Ectodermal cell (in vitro differentiated cells): ENCODE data around the gene SEC31B.

Experiments used
- H3K27ac ChIP-seq: 2 replicates; pipeline ENCODE4 v1.7.0; 2013; ENCODE audit warnings: mild to moderate bottlenecking, low read depth, low read length; ENCODE audit not compliant: insufficient read depth, poor library complexity, severe bottlenecking
- H3K27me3 ChIP-seq: 2 replicates; pipeline ENCODE4 v1.7.0; 2013; ENCODE audit warnings: mild to moderate bottlenecking, low read length; ENCODE audit not compliant: insufficient read depth, control insufficient read depth, poor library complexity, severe bottlenecking
- H3K36me3 ChIP-seq: one replicate; pipeline ENCODE4 v1.7.0; 2013; ENCODE audit warnings: low read length; ENCODE audit not compliant: control insufficient read depth, insufficient read depth
- H3K4me1 ChIP-seq: one replicate; pipeline ENCODE4 v1.7.0; 2013; ENCODE audit warnings: low read length; ENCODE audit not compliant: control insufficient read depth, insufficient read depth
- H3K4me3 ChIP-seq: 2 replicates; pipeline ENCODE4 v1.7.0; 2013; ENCODE audit warnings: low read depth, low read length, control low read depth; ENCODE audit not compliant: insufficient read depth
- H3K9me3 ChIP-seq: 2 replicates; pipeline ENCODE4 v1.7.0; 2013; ENCODE audit warnings: mild to moderate bottlenecking, low read length, moderate library complexity; ENCODE audit not compliant: control insufficient read depth
- WGBS, 2 experiments: methylation state at CpG; one replicate each; pipeline ENCODE4 v1.1.7; 2013; ENCODE audit warnings: missing lambda C conversion rate in 2 of 2; 5-methylcytosine and 5-hydroxymethylcytosine counted together

SEC31B gene

DNA sequence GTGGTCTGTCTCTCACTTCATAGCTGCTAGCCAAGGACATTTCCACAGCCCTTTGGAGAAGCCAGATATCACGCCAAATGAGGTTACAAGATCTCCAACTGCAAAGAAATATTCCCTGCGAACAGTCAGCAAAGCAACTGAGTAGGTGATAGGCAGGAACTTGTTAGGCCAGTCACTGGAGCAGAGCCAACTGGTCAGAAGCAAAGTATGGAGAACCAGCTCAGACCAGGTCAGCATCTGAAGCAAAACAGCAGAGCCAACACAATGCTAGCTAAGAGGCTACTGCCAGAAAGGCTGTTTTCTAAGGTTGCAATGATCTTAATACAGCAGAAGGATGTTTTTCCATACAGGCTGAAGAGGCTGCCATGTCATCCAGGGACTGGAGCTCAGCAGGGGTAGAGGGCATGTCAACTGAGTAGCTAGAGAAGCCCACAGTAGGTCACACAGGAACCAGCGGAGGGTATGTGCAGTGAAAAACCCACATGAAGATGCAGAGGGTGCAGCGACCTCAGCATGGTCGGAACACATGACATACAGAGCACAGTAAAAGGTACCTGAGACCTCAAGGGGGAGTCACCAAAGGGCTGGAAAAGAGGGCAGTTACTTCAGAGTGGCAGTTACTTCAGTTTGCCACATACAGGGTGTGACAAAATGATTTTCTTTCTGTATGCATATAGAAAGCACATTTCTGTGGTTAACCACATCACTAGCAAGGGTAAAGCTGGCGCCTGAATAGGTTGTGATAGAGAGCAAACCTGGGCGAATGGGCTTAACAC lies 8.9 kb downstream of the SEC31B start:
- Histone ChIP-seq H3K27ac (no peak overlapping the region), H3K36me3 (no peaks in the 10 kb centered on the region), H3K4me1 (no peaks in the 10 kb centered on the region), H3K27me3 (peaks cover 21% of the 10 kb centered on the region), H3K9me3 (no peaks in the 10 kb centered on the region), H3K4me3 (no peak overlapping the region)
- WGBS, 2 experiments, result 90% methylated on average over 7 of the region's 7 CpGs

DNA sequence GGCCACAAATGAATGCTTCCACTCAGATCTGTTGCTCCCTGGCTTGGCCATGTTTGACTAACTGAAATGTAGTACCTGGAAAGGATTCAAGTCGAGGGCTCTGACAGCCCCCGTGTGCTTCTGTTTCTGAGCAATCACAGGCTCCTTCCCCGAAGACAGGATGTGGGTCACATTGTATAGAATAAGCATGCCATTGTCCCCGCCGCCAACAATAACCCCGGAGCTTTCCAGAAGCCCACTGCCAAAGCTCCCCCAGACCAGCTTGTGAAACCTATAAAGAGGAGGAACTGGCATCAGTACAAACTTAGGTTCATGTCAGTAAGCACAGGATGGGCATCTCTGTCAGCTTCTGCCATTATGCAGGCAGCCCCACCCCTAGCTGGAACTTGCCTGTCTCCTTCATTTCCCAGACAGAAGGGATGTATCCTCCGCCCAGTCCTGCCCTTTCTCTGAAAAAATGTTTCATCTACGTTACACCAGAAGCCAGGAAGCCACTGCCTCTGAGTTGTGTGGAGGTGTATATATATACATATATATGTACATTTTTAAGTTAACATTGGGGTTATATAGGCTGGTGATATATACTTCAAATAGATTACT lies 10.3 kb downstream of the SEC31B start:
- 89 to 92% methylated on average over 7 to 8 of the region's 8 CpGs for WGBS, 2 experiments
- H3K27me3 ChIP-seq, result peaks cover 31% of the 10 kb centered on the region
- no peak overlapping the region for H3K27ac ChIP-seq
- H3K36me3 ChIP-seq, result no peaks in the 10 kb centered on the region
- H3K4me1 ChIP-seq, result no peaks in the 10 kb centered on the region
- H3K9me3 ChIP-seq, result no peaks in the 10 kb centered on the region
- H3K4me3 ChIP-seq, result no peak overlapping the region

DNA sequence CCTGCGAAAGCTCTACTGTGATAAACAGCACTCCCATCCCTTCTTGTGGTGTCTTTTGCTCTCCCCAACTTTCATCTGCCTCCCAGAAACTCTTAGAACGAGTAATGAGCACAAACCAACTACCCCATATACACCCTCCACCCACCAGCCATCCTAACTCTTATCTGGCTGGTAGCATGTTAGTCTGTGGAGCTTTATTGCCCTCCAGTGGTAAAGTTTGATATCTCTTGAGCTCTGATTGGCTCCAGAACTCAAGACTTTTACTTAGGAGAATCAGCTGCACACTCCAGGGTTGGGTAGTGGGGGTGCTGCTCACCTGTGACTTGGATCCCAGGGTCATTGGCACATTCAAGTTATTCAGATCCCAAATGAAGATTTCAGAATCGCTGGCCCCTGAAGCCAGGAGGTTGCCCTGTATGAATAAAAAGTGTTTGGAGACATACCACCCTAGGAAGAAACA lies 10.9 kb downstream of the SEC31B start:
- 37 to 40% methylated on average over 3 of the region's 3 CpGs for WGBS, 2 experiments
- Histone ChIP-seq H3K36me3 (no peaks in the 10 kb centered on the region), H3K9me3 (no peaks in the 10 kb centered on the region), H3K27me3 (peaks cover 36% of the 10 kb centered on the region), H3K4me1 (no peaks in the 10 kb centered on the region), H3K4me3 (no peak overlapping the region), H3K27ac (no peak overlapping the region)

GRCh38 chr10:100508266-100508665 lies 11.4 kb downstream of the SEC31B start:
- Histone ChIP-seq H3K4me1 (no peaks in the 10 kb centered on the region), H3K27ac (no peak overlapping the region), H3K9me3 (no peaks in the 10 kb centered on the region), H3K36me3 (no peaks in the 10 kb centered on the region), H3K4me3 (no peak overlapping the region), H3K27me3 (peaks cover 36% of the 10 kb centered on the region)
- WGBS, 2 experiments, result 89 to 100% methylated on average over 1 of the region's 1 CpG

- Histone ChIP-seq H3K9me3 (no peaks in the 10 kb centered on the region), H3K4me3 (no peak overlapping the region), H3K36me3 (no peaks in the 10 kb centered on the region), H3K27me3 (peaks cover 44% of the 10 kb centered on the region), H3K4me1 (no peaks in the 10 kb centered on the region), H3K27ac (no peak overlapping the region)
- WGBS, 2 experiments, result 89 to 92% methylated on average over 5 of the region's 5 CpGs
Observed at GRCh38 chr10:100507357-100507732, 12.3 kb downstream of the SEC31B start.

DNA sequence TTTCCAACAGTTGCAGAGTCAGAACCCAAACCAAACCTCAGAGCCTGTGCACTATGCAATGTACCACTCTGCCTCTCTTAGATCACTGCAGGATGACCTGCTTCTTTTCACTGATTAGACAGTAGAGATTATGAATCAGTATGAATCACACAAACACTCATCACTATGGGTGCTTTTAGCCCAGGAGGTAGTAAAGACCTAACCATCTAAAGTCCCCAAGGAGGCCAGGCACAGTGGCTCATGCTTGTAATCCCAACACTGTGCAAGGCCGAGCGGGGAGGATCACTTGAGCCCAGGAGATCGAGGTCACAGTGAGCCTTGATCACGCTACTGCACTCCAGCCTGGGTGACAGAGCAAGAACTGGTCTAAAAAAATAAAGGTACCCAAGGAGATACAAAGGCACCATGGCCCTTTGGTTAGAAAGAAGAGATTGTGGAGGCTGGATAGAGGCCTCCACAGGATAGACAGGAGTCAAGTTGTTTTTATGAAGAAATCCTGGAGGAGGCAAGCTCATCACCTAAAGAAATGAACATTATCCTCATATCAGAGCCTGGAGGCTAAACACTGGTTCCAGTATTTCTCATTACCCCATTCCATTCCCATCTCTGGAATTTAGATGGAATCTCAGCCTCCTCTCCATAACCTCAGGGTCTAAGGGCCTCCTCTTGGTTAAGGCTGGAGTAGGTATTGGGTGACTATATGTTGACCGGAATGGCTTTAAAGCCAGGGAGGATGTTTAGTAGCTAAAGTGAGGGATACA lies 12.9 kb downstream of the SEC31B start:
- no peaks in the 10 kb centered on the region for H3K36me3 ChIP-seq
- H3K9me3 ChIP-seq, result no peaks in the 10 kb centered on the region
- H3K4me3 ChIP-seq, result no peak overlapping the region
- H3K27me3 ChIP-seq, result peaks cover 50% of the 10 kb centered on the region
- H3K27ac ChIP-seq, result no peak overlapping the region
- no peaks in the 10 kb centered on the region for H3K4me1 ChIP-seq
- WGBS, 2 experiments, result 92 to 97% methylated on average over 4 to 5 of the region's 5 CpGs

GRCh38 chr10:100505164-100505563 lies 14.5 kb downstream of the SEC31B start:
- Histone ChIP-seq H3K27ac (no peak overlapping the region), H3K36me3 (no peaks in the 10 kb centered on the region), H3K4me3 (no peak overlapping the region), H3K27me3 (peaks cover 51% of the 10 kb centered on the region), H3K9me3 (no peaks in the 10 kb centered on the region), H3K4me1 (no peaks in the 10 kb centered on the region)
- WGBS, 2 experiments, result 90 to 96% methylated on average over 2 of the region's 2 CpGs

DNA sequence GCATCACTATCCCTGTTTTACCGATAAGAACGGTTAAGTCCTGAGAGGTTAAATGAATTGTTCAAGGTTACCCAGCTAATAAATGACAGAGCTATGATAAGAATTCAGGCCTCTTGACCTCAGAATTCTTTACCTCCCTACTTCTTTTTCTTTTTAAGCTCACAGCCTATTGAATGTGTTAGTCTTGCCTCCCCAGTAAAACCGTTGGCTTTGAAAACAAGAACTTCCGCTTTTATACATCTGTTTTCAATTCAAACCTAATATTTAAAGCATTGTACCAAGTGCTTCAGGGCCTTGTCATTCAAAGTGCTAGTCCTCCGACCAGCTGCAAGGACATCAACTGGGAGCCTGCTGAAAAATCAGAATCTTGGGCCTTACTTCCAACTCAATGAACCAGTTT lies 15.6 kb downstream of the SEC31B start:
- Histone ChIP-seq H3K27me3 (peaks cover 62% of the 10 kb centered on the region), H3K9me3 (no peaks in the 10 kb centered on the region), H3K4me1 (no peaks in the 10 kb centered on the region), H3K27ac (no peak overlapping the region), H3K36me3 (no peaks in the 10 kb centered on the region), H3K4me3 (no peak overlapping the region)
- 78 to 95% methylated on average over 5 of the region's 5 CpGs for WGBS, 2 experiments

DNA sequence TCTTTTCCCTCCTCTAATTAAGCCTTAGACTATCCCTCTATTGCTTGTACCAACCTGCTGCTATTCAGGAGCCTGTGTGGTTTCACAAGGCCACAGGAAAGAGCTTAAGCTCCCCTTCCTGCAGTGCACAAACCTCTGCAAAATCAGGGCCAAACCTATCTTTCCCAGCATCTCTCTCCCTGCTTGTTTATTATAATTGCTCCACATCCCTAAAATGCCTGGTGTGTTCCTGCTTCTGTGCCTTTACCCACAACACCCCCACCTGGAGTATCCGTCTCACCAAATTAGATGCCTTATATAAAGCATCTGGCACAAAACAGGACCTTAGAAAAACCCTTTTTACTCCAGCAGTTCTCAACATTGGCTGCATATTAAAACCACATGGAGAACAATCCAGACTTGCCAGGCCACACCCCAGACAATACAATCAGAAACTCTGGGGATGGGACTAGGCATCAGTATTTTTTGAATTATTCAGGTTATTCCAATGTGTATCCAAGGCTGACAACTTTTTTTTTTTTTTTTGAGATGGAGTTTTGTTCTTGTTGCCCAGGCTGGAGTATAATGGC lies 16.7 kb downstream of the SEC31B start:
- Histone ChIP-seq H3K4me1 (no peaks in the 10 kb centered on the region), H3K27me3 (peaks cover 70% of the 10 kb centered on the region), H3K36me3 (no peaks in the 10 kb centered on the region), H3K4me3 (no peak overlapping the region), H3K9me3 (no peaks in the 10 kb centered on the region), H3K27ac (no peak overlapping the region)
- WGBS, 2 experiments, result 88 to 97% methylated on average over 1 of the region's 1 CpG

DNA sequence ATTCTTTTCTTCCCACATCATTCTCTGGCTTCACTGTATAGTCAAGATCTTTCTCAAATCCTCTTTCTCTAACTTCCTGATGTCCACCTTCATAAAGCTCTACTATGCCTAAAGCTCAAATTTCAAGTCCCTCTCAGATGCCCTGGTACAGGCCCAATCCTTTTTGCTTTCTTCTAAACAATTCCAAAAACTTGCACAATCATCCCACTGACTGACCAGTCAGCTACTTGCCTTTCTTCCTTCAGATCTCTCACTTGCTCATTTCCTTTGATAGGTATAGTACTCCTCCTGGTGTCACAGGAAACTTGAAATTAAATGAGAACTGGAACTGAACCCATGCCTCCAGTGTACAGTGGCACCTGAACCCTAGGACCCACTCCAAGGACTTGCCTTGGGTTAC lies 18.2 kb downstream of the SEC31B start:
- no peaks in the 10 kb centered on the region for H3K9me3 ChIP-seq
- H3K4me3 ChIP-seq, result no peak overlapping the region
- H3K36me3 ChIP-seq, result peaks cover 7% of the 10 kb centered on the region
- H3K4me1 ChIP-seq, result no peaks in the 10 kb centered on the region
- no peak overlapping the region for H3K27ac ChIP-seq
- H3K27me3 ChIP-seq, result peaks cover 75% of the 10 kb centered on the region
